Neural crest cell (in vitro differentiated cells): ENCODE data around the gene HTR2A. TPM values are rescaled to one million over a fixed set of nuclear protein-coding genes. Genes with fewer than 3 reads are reported as not detected.

Experiments used
- DNase-seq: peaks from one replicate; pipeline ENCODE4 v3.0.0; 2021; ENCODE audit warnings: low read depth, mixed read lengths, low spot score
- H3K27ac Mint-ChIP-seq: one replicate; pipeline ENCODE4 v1.8.0; 2021; ENCODE audit warnings: mild to moderate bottlenecking, mixed read lengths; ENCODE audit not compliant: unreplicated experiment
- H3K27me3 Mint-ChIP-seq: 2 replicates; pipeline ENCODE4 v1.8.0; 2021; ENCODE audit warnings: low read depth, mild to moderate bottlenecking, mixed read lengths
- H3K36me3 Mint-ChIP-seq: 2 replicates; pipeline ENCODE4 v1.8.0; 2021; ENCODE audit warnings: low read depth, mild to moderate bottlenecking, mixed read lengths
- H3K4me1 Mint-ChIP-seq: 2 replicates; pipeline ENCODE4 v1.8.0; 2021; ENCODE audit warnings: mixed read lengths
- H3K4me3 Mint-ChIP-seq: one replicate; pipeline ENCODE4 v1.8.0; 2021; ENCODE audit warnings: mild to moderate bottlenecking, mixed read lengths
- H3K9me3 Mint-ChIP-seq: 2 replicates; pipeline ENCODE4 v1.8.0; 2021; ENCODE audit warnings: mixed read lengths
- total RNA-seq: library from RNA; stranded (reverse); gene quantifications from 2 replicates; pipeline ENCODE4 v1.2.1, GENCODE V29; 2021
- TF ChIP-seq, protein P1 (sequence below): fragments of 200-600 bp; sonication (generic); conservative IDR thresholded peaks from 2 replicates; pipeline ENCODE4 v1.5.0; 2021; ENCODE audit warnings: antibody characterized with exemption, mild to moderate bottlenecking

Gene HTR2A
- total RNA-seq, 1 donor from 2014 or later, result 0.30 TPM

GRCh38 chr13:46893798-46894560 is 2.9 kb downstream of the HTR2A start:
- Mint-ChIP-seq H3K27ac (no peak overlapping the region), H3K27me3 (peaks cover 64% of the 10 kb centered on the region), H3K36me3 (no peaks in the 10 kb centered on the region), H3K9me3 (no peaks in the 10 kb centered on the region), H3K4me1 (peaks cover 33% of the 10 kb centered on the region), H3K4me3 (peak overlapping the region; percentile 86)
- TF ChIP-seq, protein P1, sequence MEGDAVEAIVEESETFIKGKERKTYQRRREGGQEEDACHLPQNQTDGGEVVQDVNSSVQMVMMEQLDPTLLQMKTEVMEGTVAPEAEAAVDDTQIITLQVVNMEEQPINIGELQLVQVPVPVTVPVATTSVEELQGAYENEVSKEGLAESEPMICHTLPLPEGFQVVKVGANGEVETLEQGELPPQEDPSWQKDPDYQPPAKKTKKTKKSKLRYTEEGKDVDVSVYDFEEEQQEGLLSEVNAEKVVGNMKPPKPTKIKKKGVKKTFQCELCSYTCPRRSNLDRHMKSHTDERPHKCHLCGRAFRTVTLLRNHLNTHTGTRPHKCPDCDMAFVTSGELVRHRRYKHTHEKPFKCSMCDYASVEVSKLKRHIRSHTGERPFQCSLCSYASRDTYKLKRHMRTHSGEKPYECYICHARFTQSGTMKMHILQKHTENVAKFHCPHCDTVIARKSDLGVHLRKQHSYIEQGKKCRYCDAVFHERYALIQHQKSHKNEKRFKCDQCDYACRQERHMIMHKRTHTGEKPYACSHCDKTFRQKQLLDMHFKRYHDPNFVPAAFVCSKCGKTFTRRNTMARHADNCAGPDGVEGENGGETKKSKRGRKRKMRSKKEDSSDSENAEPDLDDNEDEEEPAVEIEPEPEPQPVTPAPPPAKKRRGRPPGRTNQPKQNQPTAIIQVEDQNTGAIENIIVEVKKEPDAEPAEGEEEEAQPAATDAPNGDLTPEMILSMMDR, result peak; percentile 100
- peak; percentile 69 for DNase-seq

- TF ChIP-seq, protein P1, result no peak
- Mint-ChIP-seq H3K4me1 (peaks cover 33% of the 10 kb centered on the region), H3K9me3 (no peaks in the 10 kb centered on the region), H3K4me3 (peak overlapping the region; percentile 86), H3K36me3 (no peaks in the 10 kb centered on the region), H3K27me3 (peaks cover 67% of the 10 kb centered on the region), H3K27ac (no peak overlapping the region)
- DNase-seq, result no peak
These were observed 3.6 kb downstream of the HTR2A start for GRCh38 chr13:46893221-46893740.

DNA sequence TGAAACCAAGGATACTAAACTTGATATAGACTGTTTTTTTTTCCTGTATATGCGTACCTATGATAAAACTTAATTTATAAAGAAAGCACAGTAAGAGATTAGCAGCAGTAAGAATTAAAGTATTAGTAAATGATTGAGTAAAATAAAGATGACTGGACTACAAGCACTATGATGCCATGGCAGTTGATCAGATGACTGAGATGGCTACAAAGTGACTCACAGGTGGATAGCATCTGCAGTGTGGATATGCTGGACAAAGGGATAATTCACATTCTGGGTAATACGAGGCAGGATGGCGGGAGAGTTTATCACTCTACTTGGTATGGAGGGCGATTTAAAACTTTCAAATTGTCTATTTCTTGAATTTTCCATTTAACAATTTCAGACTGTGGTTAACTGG is 11.8 kb downstream of the HTR2A start:
- H3K27ac Mint-ChIP-seq, result no peak overlapping the region
- peaks cover 31% of the 10 kb centered on the region for H3K27me3 Mint-ChIP-seq
- H3K9me3 Mint-ChIP-seq, result peaks cover 4% of the 10 kb centered on the region
- TF ChIP-seq, protein P1, result no peak
- H3K36me3 Mint-ChIP-seq, result no peaks in the 10 kb centered on the region
- H3K4me3 Mint-ChIP-seq, result no peak overlapping the region
- no peaks in the 10 kb centered on the region for H3K4me1 Mint-ChIP-seq
- DNase-seq, result no peak

GRCh38 chr13:46884531-46884930 is 12.3 kb downstream of the HTR2A start:
- no peak overlapping the region for H3K4me3 Mint-ChIP-seq
- peaks cover 27% of the 10 kb centered on the region for H3K27me3 Mint-ChIP-seq
- H3K4me1 Mint-ChIP-seq, result no peaks in the 10 kb centered on the region
- H3K36me3 Mint-ChIP-seq, result no peaks in the 10 kb centered on the region
- TF ChIP-seq, protein P1, result no peak
- H3K27ac Mint-ChIP-seq, result no peak overlapping the region
- no peak for DNase-seq
- peaks cover 4% of the 10 kb centered on the region for H3K9me3 Mint-ChIP-seq

- DNase-seq, result no peak
- no peak overlapping the region for H3K27ac Mint-ChIP-seq
- H3K36me3 Mint-ChIP-seq, result no peaks in the 10 kb centered on the region
- no peaks in the 10 kb centered on the region for H3K9me3 Mint-ChIP-seq
- H3K4me3 Mint-ChIP-seq, result no peak overlapping the region
- H3K4me1 Mint-ChIP-seq, result no peaks in the 10 kb centered on the region
- TF ChIP-seq, protein P1, result no peak
- peaks cover 35% of the 10 kb centered on the region for H3K27me3 Mint-ChIP-seq
These were observed 15.2 kb downstream of the HTR2A start for GRCh38 chr13:46881621-46882020.
